CD4-positive, alpha-beta T cell treated with Interleukin-4 for 4 hours (primary cell): ENCODE results near the gene PPM1H.

Experiments
- DNase-seq: peaks from one replicate; pipeline ENCODE4 v3.0.0-alpha.2; 2020

PPM1H gene

DNA sequence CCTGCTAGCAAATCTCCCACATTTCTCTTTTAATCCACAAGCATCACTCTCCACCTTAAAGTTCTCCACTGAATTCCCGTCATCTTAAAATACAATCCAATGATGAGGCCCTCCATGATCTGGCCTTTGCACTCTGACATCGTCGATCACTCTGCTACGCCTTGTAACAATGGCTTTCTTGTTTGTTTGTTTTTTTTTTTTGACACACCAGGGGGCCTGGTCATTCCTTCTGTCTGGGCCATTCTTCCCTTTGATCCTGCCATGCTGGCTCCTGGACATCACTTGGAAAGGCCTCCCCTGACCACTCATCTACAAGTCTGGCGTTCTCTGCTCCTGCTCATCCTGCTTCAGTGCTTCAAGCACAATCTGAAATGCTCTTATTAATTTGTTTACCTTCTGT lies 233.5 kb downstream of the PPM1H start:
- DNase-seq = no peak

- DNase-seq = no peak
These were observed 234.7 kb downstream of the PPM1H start for GRCh38 chr12:62700091-62700880.

DNA sequence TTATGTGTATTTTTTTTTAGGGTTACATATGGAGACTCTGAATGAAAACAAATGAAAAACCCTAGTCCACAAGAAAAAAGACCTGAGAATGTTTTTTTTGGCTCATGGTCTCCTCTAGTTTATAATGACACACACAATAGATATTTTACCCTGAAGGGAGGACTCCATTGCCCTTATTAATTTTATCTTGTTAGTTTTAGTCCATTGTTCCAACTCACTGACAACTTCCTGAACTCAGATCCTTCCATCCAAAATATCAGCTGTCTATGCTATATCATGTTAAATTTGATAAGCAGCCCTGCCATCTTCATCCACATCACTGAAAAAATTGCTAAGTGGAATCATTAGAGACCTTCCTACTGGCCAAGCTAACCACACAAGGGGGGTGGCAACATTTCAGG lies 236.2 kb downstream of the PPM1H start:
- no peak for DNase-seq

DNA sequence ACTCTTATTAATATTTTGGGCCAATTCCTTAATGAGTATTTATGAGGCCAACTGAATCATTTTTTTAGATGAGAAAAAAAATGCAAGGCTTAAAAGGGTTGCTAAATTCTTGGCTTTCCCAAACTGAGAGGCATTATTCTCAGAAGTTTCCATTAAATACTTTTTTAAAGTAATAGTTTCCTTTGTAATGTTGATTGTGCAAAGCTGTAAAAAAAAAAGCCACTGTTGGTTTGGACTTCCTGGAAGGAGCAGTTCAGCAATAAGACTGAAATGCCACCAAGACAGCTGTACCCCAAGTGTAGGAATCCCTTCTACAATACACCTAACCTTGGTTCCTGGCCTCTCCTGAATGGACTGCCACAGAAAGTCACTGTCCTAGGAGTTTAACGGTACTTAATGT lies 237.1 kb downstream of the PPM1H start:
- no peak for DNase-seq

DNA sequence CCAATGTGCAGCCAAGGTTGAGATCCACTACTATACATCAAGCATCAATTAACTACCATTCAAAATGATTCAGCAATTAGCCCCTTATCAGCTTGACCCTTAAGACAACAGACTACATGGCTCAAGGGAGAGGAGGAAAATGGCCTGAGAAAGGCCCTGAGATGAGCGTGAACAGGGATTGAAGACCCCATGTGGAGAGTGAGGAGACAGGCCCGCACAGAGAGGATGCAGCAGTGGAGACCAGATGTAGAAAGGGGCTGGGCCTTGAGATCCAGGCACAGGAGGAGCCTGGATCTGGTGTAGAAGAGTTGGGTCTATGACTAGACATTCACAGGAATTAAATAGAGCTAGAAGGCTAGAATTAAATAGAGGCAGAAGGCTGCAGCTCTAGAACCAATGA lies 239.3 kb downstream of the PPM1H start:
- no peak for DNase-seq

DNA sequence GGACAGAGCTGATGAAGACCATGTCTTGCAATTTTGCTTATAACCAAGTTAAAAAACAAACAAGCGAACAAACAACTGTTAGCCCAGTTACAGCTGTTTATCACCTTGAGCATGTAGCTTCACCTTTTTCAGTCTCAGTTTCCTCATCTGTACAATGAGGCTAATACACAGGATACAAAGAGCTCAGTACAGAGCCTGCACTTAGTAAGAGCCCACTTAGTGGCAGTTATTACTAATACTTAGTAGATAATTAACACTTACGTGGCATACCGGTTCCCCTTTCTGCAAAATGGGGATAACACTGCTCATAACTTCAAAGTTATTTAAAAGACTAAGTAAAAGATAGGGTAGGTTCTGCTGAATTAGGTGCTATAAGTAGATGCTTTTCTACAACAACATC lies 240.3 kb downstream of the PPM1H start:
- no peak for DNase-seq

- DNase-seq = no peak
These were observed 240.8 kb downstream of the PPM1H start for GRCh38 chr12:62694116-62694515.

DNA sequence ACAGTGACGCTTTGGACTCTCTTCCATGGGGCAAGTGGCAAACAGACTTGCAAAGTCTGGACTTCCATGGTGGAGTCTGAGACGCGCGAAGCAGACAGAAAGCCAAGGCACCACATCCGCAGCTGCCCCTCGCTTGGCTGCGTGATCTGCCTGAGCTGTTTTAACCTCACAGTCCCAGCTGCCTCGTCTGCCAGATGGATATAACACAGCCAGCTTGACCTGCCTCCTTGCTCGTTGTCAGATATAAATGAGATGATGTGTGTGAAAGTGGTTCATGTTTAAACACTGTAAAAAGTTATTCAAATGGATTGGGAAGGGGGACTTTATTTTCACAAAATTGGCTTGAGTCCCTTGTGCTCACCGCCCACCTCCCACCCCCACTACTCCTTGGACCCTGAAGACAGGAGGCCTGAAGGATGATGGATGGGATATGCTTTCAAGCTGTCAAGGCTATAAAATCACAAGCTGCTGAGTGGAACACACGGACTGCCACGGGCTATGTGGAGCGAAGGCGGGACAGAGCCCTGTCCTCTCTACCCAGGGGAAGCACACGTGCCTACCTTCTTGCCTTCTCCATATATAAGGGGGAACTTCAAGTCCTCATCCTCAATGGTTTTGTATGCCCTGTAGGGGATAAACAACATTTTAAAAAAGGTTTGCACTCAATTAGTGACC lies 241.4 kb downstream of the PPM1H start:
- DNase-seq = no peak

DNA sequence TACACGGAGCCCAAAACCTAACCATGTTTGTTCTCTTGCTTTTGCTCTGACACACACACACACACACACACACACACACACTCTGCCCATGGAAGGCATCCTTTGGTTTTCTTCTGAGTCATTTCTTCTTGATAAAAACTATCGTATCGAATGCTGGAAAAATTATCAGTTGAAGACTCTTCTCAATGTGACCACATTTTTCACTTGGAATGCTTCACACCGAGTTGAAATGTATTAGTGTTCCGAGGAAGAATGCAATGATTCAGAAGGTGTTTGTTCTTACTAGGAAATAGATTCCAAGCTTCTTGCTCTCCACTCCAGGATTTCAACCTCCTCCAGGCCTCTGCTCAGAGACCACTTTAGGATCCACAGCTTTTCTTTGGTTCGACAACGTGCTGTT lies 242.1 kb downstream of the PPM1H start:
- no peak for DNase-seq

- no peak for DNase-seq
These were observed 243.6 kb downstream of the PPM1H start for GRCh38 chr12:62691309-62691708.

DNA sequence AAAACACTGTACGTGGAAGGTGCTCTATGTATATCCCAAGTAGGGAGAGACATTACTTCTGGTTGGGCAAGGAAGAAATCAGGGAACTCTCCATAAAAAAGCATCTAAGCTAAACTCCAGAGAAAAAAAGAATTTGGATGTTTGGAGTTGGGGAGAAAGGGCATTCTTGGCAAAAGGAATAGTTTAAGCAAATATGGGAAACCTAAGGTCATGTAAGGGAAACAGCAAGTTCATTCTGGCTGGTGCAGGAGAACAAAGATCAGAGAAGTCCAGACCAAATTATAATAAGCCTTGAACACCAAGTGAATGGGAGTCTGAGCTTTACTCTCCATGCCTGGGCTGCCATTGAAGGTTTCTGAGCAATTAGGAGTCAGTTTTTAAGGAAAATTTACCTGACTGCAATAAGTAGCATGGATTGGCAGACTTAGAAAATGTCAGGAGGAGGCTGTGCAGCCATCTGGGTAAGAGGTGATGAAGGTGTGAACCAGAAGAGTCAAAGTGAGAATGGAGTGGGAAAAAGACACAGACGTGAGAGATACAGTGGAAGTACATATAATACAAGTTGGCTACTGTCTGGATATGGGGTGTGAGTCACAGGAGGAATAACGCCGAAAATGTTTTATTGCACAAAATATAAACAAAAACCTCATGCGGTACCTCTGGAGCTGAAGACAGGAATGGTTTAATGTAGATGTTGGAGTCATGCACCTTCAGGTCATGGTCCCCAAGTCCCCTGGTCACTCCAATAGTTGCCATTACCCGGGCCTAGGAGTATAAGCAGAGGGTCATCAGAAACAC lies 245.7 kb downstream of the PPM1H start:
- no peak for DNase-seq

DNA sequence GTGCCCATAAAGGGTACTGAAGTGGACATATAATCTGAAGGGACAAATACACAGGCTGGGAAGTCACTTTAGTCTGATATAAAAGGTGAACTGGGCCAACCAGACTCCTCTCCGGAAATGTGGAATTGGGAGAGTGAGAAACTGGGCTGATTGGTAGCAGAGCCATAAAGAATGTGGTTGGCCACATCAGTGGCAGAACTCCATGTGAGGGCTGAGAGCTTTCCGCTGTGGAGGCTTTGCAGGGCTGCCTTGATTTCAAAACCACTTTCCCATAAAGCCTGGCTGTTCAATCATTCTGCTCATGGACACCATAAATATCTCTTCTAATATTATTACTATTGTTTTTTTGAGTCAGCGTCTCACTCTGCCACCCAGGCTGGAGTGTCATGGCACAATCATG lies 248.0 kb downstream of the PPM1H start:
- no peak for DNase-seq

DNA sequence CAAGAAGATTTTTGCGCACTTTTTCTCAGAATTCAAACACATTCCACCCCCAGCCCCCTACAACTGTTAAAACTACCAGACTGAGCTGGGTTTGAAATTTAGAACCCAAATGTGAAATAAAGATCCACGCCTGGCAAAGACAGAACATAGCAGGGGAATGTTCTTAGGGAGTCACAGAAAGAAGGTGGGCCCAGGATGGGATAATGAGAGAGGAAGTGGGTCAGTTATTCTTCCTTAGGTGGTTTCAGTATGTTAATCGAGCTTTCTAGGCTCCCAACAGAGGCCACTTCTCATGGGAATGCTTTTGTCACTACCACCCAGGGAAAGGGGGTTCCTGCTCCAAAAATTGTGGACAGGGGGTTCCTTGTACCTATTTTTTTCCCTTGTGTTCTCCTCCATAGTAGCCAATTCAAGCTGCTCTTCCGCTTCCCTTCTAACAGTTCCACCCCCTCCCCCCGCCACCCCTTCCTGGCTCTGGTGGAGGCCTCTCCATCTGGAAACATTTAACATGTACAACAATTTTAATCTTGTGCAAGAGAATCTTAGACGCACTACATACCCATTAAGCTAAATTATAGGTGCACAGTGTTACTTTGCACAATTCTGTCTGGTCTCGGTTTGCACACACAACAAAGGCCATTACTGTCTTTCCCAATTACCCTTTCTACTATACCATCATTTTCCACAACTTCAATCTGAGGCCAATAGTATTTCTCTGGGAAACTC lies 250.2 kb downstream of the PPM1H start:
- no peak for DNase-seq

GRCh38 chr12:62683776-62684569 lies 251.0 kb downstream of the PPM1H start:
- no peak for DNase-seq

DNA sequence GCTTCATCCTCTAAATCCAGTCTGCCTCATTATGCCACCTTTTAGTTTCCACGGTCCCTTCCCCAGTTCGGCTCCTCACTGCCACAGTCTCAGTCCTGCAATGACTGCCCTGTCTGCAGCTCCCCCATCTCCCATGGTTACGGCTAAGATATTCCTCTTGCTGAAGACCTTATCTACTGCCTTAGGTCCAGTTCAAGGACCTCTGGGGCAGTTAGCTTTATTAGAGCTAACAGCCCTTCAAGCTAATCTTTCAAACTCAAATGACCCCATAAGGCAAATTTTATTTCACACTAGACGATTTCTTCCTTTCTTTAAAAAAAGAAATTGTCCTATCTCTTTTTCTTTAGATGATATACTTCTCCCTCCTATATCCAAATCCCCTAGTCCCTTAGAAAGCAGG lies 253.6 kb downstream of the PPM1H start:
- DNase-seq = no peak

GRCh38 chr12:62679608-62680007 lies 255.3 kb downstream of the PPM1H start:
- no peak for DNase-seq

DNA sequence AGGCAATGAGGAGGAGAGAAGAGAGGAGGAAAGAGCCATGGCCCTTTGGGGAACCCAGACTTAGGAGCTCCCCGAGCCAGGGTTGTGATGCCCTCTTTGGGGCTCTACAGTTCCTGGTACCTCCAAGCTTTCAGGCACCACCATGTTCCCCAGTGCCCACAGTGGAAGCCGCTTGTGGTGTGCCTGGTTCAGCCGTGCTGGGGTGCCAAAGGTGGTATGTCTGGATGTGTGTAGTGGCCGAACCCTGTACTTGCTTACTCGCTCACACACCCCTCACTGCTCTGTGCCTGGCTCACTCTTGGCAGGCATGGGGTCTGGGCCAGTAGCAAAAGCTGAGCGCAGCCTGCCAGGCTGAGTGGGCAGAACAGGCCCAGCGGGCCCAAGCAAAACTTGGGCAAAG lies 257.6 kb downstream of the PPM1H start:
- DNase-seq = no peak

DNA sequence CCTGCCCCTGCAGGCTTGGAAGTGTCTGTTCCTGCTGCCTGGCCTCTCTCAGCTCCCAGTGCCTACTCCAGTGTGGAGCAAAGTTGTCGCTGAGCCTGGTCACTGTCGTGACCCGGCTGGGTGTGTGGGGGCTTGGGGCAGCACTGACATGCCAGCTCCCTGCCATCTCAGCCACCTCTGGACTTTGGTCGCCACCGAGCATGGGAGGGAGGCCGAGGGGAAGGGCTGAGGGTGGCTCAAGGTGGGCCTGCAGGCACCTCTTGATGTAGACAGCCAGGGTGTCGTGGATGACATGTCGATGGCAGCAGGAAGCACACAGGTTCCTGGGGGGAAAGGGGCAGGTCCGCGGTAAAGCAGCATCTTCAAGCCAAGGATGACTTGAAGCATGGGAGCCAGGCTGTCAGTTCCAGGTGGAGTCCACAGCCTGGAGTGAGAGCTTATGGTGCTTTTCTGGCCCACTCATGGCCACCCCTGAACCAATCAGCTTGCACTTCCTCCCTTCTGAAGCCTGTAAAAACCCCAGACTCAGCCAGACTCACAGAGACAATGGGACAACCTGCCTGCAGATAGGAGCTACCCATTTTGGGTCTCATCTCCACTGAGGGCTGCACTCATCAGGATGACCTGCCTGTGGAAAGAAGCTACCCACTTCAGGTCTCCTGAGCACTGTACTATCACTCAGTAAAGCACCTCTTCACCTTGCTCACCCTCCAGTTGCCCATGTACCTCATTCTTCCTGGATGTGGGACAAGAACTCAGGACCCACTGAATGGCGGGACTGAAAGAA lies 258.2 kb downstream of the PPM1H start:
- no peak for DNase-seq

DNA sequence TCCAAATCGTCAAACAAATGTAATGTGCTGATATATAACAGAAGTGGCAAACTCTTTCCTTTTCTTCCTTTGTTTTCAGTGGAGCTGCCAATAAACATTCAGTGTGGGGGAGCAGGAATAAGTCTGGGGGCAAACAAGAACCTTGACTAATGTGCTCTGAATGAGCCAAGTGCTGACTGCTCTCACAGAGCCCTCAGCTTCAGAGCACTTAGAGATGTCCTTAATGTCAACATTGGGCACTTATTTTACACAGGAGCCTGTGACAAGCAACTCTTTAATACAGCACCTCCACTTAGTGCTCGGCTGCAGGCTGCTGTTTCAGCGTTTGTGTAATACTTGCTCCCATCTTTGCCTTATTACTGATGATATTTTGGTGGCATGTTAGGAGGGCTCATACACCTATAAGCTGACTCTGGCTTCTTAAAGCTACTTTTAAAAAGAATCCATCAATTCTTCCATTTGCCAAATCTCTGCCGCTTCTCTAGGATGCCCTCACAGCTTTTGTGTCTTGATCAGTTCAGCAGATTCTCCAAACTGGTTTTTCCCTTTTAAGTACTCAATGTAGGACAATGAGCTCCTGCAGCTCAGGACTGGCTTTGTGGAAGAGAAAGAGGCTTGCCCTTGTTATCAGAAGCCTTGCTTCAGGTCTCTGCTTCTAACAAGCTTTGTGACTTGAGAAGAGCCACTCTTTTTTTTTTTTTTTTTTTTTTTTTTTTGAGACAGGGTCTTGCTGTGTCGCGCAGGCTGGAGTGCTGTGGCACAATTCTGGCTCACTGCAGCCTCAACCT lies 261.7 kb downstream of the PPM1H start:
- no peak for DNase-seq

DNA sequence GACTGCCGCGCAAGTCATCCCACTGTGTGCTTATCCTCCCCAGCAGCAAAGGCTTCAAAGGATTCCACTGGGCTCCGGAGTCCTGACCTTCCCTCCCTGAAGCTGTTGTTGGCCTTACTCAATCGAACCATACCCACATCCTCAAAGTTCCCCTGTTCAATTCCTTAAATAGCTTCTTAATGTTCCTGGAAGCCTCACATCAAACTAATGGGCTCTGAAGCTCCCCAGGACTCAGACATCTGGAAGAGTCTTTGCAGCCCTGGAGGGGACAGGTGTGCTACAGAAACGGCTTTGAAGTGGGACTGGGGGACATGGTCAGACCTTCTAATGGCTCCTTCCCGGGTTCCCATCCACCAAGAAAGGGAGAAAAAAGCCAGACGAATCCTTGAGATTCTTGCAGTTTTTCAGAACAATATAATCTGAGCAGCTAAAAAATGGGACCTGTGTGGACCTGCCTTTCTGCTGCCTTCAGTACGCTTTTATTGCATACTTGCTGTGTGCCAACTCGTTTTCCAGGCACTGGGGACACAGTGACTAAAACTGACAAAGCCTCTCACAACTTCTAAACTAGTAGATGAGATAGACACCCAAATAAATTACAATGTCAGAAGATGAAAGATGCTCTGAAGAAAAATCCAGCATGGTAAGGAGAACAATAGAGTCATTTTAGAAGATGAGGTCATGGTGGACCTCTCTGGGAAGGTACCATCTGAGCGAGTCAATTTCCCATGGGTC lies 263.8 kb downstream of the PPM1H start:
- DNase-seq = no peak
